NT2/D1 (cell line): ENCODE results near the gene PMEL.

Experiments used
- SUZ12 ChIP-seq: IDR thresholded peaks from 2 replicates; pipeline ENCODE4 v1.6.1; 2011; ENCODE audit not compliant: insufficient read length, insufficient read depth; ENCODE audit errors: extremely low read depth
- YY1 ChIP-seq: IDR thresholded peaks from 2 replicates; pipeline ENCODE4 v1.6.1; 2011; ENCODE audit not compliant: insufficient read length, insufficient read depth
- ZNF274 ChIP-seq: IDR thresholded peaks from 2 replicates; pipeline ENCODE4 v1.6.1; 2011; ENCODE audit warnings: mild to moderate bottlenecking, low read depth, low read length

- TF ChIP-seq ZNF274 (no peak), YY1 (no peak), SUZ12 (no peak)
Measured at GRCh38 chr12:55930771-55931316, 35.0 kb downstream of the PMEL start, which contains the start of gene DGKA.
